DND-41 (cell line): ENCODE data around the gene ITGA2.

Source experiments
- CTCF ChIP-seq: IDR thresholded peaks from 2 replicates; pipeline ENCODE4 v1.5.1; 2012; ENCODE audit warnings: borderline replicate concordance, low read length, moderate library complexity, mild to moderate bottlenecking; ENCODE audit not compliant: poor library complexity, severe bottlenecking; ENCODE audit errors: extremely low read depth
- EZH2 ChIP-seq: IDR thresholded peaks from 3 replicates; pipeline ENCODE4 v1.6.1; 2012; ENCODE audit warnings: borderline replicate concordance, low read depth, mild to moderate bottlenecking, moderate library complexity, low read length, inconsistent platforms; ENCODE audit not compliant: severe bottlenecking

- TF ChIP-seq CTCF (no peak), EZH2 (no peak)
Observed at GRCh38 chr5:53105611-53106300, 116.6 kb downstream of the ITGA2 start.
